ENCODE measurements around the gene CLDN10. TPM values are rescaled to one million over a fixed set of nuclear protein-coding genes. Genes with fewer than 3 reads are reported as not detected.
A peak's percentile ranks its signal among the peaks of the same experiment; 100 is the strongest.

Gene CLDN10
- total RNA-seq, 2 donors from 2014 or later, result 72.8 to 228 TPM

DNA sequence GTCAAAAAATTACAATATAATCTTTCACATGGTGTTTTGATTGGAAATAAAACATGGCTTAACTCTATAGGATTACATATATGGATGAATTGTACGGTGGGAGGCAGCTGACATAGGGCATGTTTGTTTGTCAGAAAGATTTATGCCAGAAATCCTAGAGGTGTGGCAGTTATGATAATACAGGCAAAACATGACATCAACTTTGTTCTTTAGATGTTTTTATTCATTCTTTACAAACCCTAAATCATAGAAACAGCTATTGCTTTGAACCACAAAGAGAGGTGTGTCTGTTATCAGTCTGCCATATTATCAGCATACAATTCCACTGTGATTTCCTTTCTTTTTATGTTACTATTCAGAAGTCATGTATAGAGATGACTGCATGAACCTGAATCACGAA lies 8.2 kb upstream of the CLDN10 start:
- H3K36me3 ChIP-seq (replicated peaks in 1 of 2; ENCODE audit: insufficient read depth in 1 of 2, low read depth in 2 of 2), result no peaks in the 10 kb centered on the region
- H3K4me1 ChIP-seq, result peaks cover 22% of the 10 kb centered on the region
- H3K27me3 ChIP-seq, result no peaks in the 10 kb centered on the region
- no peak overlapping the region for H3K27ac ChIP-seq
- no peak overlapping the region for H3K4me3 ChIP-seq
- ATAC-seq (no peak), DNase-seq (no peak)
- H3K9me3 ChIP-seq, result no peaks in the 10 kb centered on the region
- no peak for TF ChIP-seq CTCF (IDR thresholded peaks at IDR 0.05)
- TF ChIP-seq POLR2A (IDR thresholded peaks at IDR 0.05), result no peak
- intact Hi-C loops (cut with DNase I), result no loop called here
- 50 to 62% methylated on average over 2 of the region's 2 CpGs for WGBS, 2 donors

DNA sequence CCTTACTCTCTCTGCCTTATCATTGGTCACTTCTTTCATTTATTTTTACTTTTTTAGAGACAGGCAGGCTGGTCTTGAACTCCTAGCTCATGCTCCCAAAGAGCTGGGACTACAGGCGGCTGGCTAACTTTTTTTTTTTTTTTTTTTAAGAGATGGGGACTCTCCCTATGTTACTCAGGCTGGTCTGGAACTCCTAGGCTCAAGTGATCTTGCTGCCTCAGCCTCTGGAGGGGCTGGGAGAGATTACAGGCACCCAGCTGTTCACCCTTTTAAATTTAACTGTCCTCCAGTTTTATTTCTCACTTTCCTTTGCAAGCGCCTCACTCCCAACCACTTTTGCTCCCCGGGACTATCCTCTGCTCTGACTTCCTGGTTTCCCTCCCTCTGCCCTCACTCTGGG lies 5.6 kb upstream of the CLDN10 start:
- WGBS, 2 donors, result 50 to 74% methylated on average over 2 to 3 of the region's 3 CpGs
- no peak for ATAC-seq

DNA sequence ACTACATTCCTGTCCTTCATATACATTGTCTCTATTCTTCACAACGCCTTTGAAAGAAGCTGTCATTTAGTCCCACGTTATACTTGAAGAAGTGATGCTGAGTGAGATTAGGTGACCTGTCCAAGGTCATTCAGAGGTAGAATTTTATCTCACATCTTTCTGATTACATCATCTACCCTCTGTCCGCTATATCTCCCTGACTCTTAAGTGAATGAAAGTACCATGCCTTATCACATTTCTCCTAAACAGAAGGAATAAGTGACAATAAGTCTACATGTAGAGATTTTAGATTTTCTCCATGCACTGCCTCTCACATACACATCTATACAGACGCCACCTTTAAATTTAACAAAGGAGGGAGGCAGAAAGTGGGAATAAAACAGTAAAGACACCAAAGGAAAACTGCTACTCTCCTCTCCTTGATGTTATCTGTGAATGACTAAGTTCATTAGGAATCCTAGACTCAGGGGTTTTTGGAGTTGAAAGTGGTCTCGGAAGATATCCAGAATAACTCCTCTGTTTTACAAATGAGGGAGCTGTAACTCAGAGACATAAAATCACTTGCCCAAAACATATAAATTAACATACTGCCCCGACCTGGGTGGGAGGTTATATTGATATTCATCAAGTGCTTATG lies 4.9 kb upstream of the CLDN10 start:
- H3K9me3 ChIP-seq, result no peaks in the 10 kb centered on the region
- ATAC-seq, result no peak
- intact Hi-C loops (cut with DNase I), result no loop called here

More for the DNA sequence above, 5.6 kb upstream of the CLDN10 start:
- no peak for DNase-seq
- Histone ChIP-seq H3K27ac (no peak overlapping the region), H3K9me3 (no peaks in the 10 kb centered on the region), H3K27me3 (no peaks in the 10 kb centered on the region), H3K4me1 (peaks cover 11% of the 10 kb centered on the region), H3K4me3 (no peak overlapping the region), H3K36me3 (replicated peaks in 1 of 2; ENCODE audit: insufficient read depth in 1 of 2, low read depth in 2 of 2) (no peaks in the 10 kb centered on the region)
- intact Hi-C loops (cut with DNase I), result no loop called here
- TF ChIP-seq POLR2A (IDR thresholded peaks at IDR 0.05) (no peak), CTCF (IDR thresholded peaks at IDR 0.05) (no peak)

GRCh38 chr13:95552208-95552538 lies 347 bp upstream of the CLDN10 start:
- TF ChIP-seq POLR2A (IDR thresholded peaks at IDR 0.05) (no peak), CTCF (IDR thresholded peaks at IDR 0.05) (no peak)
- H3K27ac ChIP-seq, result peak overlapping the region; percentile 91 to 94 (median 93)
- WGBS, 2 donors, result 8 to 23% methylated on average over 2 to 17 of the region's 17 CpGs
- ATAC-seq, result peak; percentile 61
- DNase-seq, result peak in 1 of 4 donors; percentile 48
- no peaks in the 10 kb centered on the region for H3K9me3 ChIP-seq
- H3K4me1 ChIP-seq, result peaks cover 33% of the 10 kb centered on the region
- intact Hi-C loops (cut with DNase I), result loop anchor here (10.0 kb wide), 1 partner anchor 57 kb away; no protein-coding TSS in a partner anchor
- no peaks in the 10 kb centered on the region for H3K36me3 ChIP-seq (replicated peaks in 1 of 2; ENCODE audit: insufficient read depth in 1 of 2, low read depth in 2 of 2)
- no peaks in the 10 kb centered on the region for H3K27me3 ChIP-seq
- peak overlapping the region; percentile 50 to 73 for H3K4me3 ChIP-seq

More for the DNA sequence above, 4.9 kb upstream of the CLDN10 start:
- no peak overlapping the region for H3K4me3 ChIP-seq
- H3K27ac ChIP-seq, result no peak overlapping the region
- H3K4me1 ChIP-seq, result peaks cover 9% of the 10 kb centered on the region
- H3K27me3 ChIP-seq, result no peaks in the 10 kb centered on the region
- WGBS, 2 donors, result 59 to 65% methylated on average over 6 of the region's 6 CpGs
- H3K36me3 ChIP-seq (replicated peaks in 1 of 2; ENCODE audit: insufficient read depth in 1 of 2, low read depth in 2 of 2), result no peaks in the 10 kb centered on the region
- DNase-seq, result no peak
- TF ChIP-seq POLR2A (IDR thresholded peaks at IDR 0.05), result no peak
- TF ChIP-seq CTCF (IDR thresholded peaks at IDR 0.05), result no peak
